ENCODE measurements around the gene COG5. TPM values are rescaled to one million over a fixed set of nuclear protein-coding genes. Genes with fewer than 3 reads are reported as not detected.

Gene COG5
- total and polyA plus RNA-seq, 9 of the 15 experiments (the other 6 are each of a cell fraction or from before 2014, with no cell fraction given), result 15.3 to 75.1 (median 56.4) TPM

GRCh38 chr7:107157091-107157490, 406.6 kb downstream of the COG5 start:
- intact Hi-C loops (cut with micrococcal nuclease) (no loop called here), in situ Hi-C loops (cut with MboI) (no loop called here)
- BruUV-seq (replicated peaks), result no TSS peak
- no peaks in the 10 kb centered on the region for H4K20me1 ChIP-seq (replicated peaks; ENCODE audit: control insufficient read depth, insufficient read depth, low read length)
- no peaks in the 10 kb centered on the region for H3K9me1 ChIP-seq (ENCODE audit: control insufficient read depth, insufficient read depth, low read length)
- H3K9ac ChIP-seq (ENCODE audit: insufficient read depth in 1 of 2, low read depth in 2 of 2, low read length in 2 of 2), result no peak overlapping the region
- ChIA-PET CTCF (ENCODE audit: low intra/inter-chr PET ratio) (interaction anchor here (0.6 kb wide), 1 partner anchor 209 kb away, joined by 3 read pairs; no protein-coding TSS in a partner anchor), POLR2A (interaction anchor here (0.7 to 1.8 kb wide), 2 partner anchors 10 to 11 kb away, joined by 3 read pairs; partner anchors contain the start of gene HBP1)
- peaks cover 90% of the 10 kb centered on the region for H3K36me3 ChIP-seq (ENCODE audit: control insufficient read depth, insufficient read depth, low read length)
- H3K27me3 ChIP-seq (ENCODE audit: control insufficient read depth in 2 of 2, insufficient read depth in 2 of 2, low read length in 2 of 2), result no peaks in the 10 kb centered on the region
- ATAC-seq (no peak), DNase-seq (ENCODE audit: extremely low read depth in 1 of 4, low spot score in 3 of 4) (no peak), FAIRE-seq (no peak)
- H2AFZ ChIP-seq (ENCODE audit: low read depth, low read length), result no peak overlapping the region
- WGBS (ENCODE audit: insufficient coverage, low coverage, missing lambda C conversion rate), result 96% methylated on average over 7 of the region's 7 CpGs
- no peak overlapping the region for H3K4me3 ChIP-seq
- H3K79me2 ChIP-seq (ENCODE audit: control insufficient read depth, insufficient read depth, low read length), result no peaks in the 10 kb centered on the region
- no peak overlapping the region for H3K27ac ChIP-seq (ENCODE audit: extremely low read depth, low read depth, low read length)
- no peaks in the 10 kb centered on the region for H3K4me1 ChIP-seq (replicated peaks in 1 of 2; ENCODE audit: control insufficient read depth in 2 of 2, insufficient read depth in 2 of 2, low read length in 2 of 2)
- H3K9me3 ChIP-seq (replicated peaks; ENCODE audit: control insufficient read depth, insufficient read depth, low read depth, low read length), result no peaks in the 10 kb centered on the region
- no peak overlapping the region for H3K4me2 ChIP-seq (ENCODE audit: insufficient read depth, low read length)
- TF ChIP-seq SIRT6 (IDR thresholded peaks at IDR 0.05; ENCODE audit: low read depth, low read length) (no peak), CXXC5 (CRISPR knock-in tag; IDR thresholded peaks at IDR 0.05) (no peak), KDM5B (IDR thresholded peaks at IDR 0.05; ENCODE audit: insufficient replicate concordance, low read depth, low read length) (no peak), KDM1A (IDR thresholded peaks at IDR 0.05) (no peak), ZNF444 (CRISPR knock-in tag; IDR thresholded peaks at IDR 0.05) (no peak), THAP12 (CRISPR knock-in tag; IDR thresholded peaks at IDR 0.05) (no peak)
